Measurements from ENCODE around the gene LCA5L. TPM values are rescaled to one million over a fixed set of nuclear protein-coding genes. Genes with fewer than 3 reads are reported as not detected.

LCA5L gene
- total RNA-seq, 1 experiment from 2014 or later = 2.8 TPM

GRCh38 chr21:39452970-39453342, 7.4 kb upstream of the LCA5L start:
- Mint-ChIP-seq H3K9me3 (ENCODE audit: unreplicated experiment) (no peaks in the 10 kb centered on the region), H3K36me3 (ENCODE audit: insufficient read depth, unreplicated experiment) (no peaks in the 10 kb centered on the region)

GRCh38 chr21:39452207-39452969, 6.8 kb upstream of the LCA5L start:
- Mint-ChIP-seq H3K27me3 (ENCODE audit: insufficient read depth, unreplicated experiment) (no peaks in the 10 kb centered on the region), H3K36me3 (ENCODE audit: insufficient read depth, unreplicated experiment) (peaks cover 2% of the 10 kb centered on the region), H3K9me3 (ENCODE audit: unreplicated experiment) (no peaks in the 10 kb centered on the region), H3K4me3 (ENCODE audit: unreplicated experiment) (peak overlapping the region; percentile 61), H3K4me1 (ENCODE audit: insufficient read depth, unreplicated experiment) (peaks cover 12% of the 10 kb centered on the region), H3K27ac (ENCODE audit: low read depth, unreplicated experiment) (peak overlapping the region; percentile 1)
- no peak for DNase-seq (ENCODE audit: unreplicated experiment)
- CTCF ChIA-PET = interaction anchor here (0.5 to 1.2 kb wide), 3 partner anchors 10 to 289 kb away, joined by 3 read pairs; no protein-coding TSS in a partner anchor
- intact Hi-C loops (cut with micrococcal nuclease) = no loop called here
- POLR2A ChIA-PET = no interaction called here
- TF ChIP-seq CTCF (IDR thresholded peaks at IDR 0.05; ENCODE audit: unreplicated experiment) = no peak
- TSS peak; percentile 97 for BruUV-seq (replicated peaks)

More at GRCh38 chr21:39452970-39453342, 7.4 kb upstream of the LCA5L start:
- BruUV-seq (replicated peaks) = TSS peak; percentile 87
- ChIA-PET CTCF (interaction anchor here (0.6 to 1.2 kb wide), 3 partner anchors 11 to 249 kb away, joined by 3 read pairs; no protein-coding TSS in a partner anchor), POLR2A (no interaction called here)
- peaks cover 12% of the 10 kb centered on the region for H3K4me1 Mint-ChIP-seq (ENCODE audit: insufficient read depth, unreplicated experiment)
- H3K4me3 Mint-ChIP-seq (ENCODE audit: unreplicated experiment) = no peak overlapping the region
- no peak for TF ChIP-seq CTCF (IDR thresholded peaks at IDR 0.05; ENCODE audit: unreplicated experiment)
- peak overlapping the region; percentile 1 for H3K27ac Mint-ChIP-seq (ENCODE audit: low read depth, unreplicated experiment)
- DNase-seq (ENCODE audit: unreplicated experiment) = no peak
- no peaks in the 10 kb centered on the region for H3K27me3 Mint-ChIP-seq (ENCODE audit: insufficient read depth, unreplicated experiment)
- intact Hi-C loops (cut with micrococcal nuclease) = no loop called here

- intact Hi-C loops (cut with micrococcal nuclease) = no loop called here
- CTCF ChIA-PET = interaction anchor here (0.5 kb wide), 1 partner anchor 290 kb away, joined by 3 read pairs; no protein-coding TSS in a partner anchor
- Mint-ChIP-seq H3K4me1 (ENCODE audit: insufficient read depth, unreplicated experiment) (peaks cover 12% of the 10 kb centered on the region), H3K9me3 (ENCODE audit: unreplicated experiment) (no peaks in the 10 kb centered on the region), H3K27ac (ENCODE audit: low read depth, unreplicated experiment) (peak within 1 kb of the TSS; percentile 1), H3K27me3 (ENCODE audit: insufficient read depth, unreplicated experiment) (no peaks in the 10 kb centered on the region), H3K36me3 (ENCODE audit: insufficient read depth, unreplicated experiment) (peaks cover 4% of the 10 kb centered on the region), H3K4me3 (ENCODE audit: unreplicated experiment) (peak within 1 kb of the TSS; percentile 61)
- peak; percentile 3 for DNase-seq (ENCODE audit: unreplicated experiment)
- no TSS peak for BruUV-seq (replicated peaks)
- POLR2A ChIA-PET = interaction anchor here (0.8 kb wide), 1 partner anchor 10 kb away, joined by 4 read pairs; no protein-coding TSS in a partner anchor
- TF ChIP-seq CTCF (IDR thresholded peaks at IDR 0.05; ENCODE audit: unreplicated experiment) = no peak
Observed at GRCh38 chr21:39451332-39452206, 6.0 kb upstream of the LCA5L start, which contains the start of gene SH3BGR. SH3BGR (plus strand) TSS chr21:39451970; CDS start chr21:39452097, 127 bp downstream.

GRCh38 chr21:39447264-39447663, 1.7 kb upstream of the LCA5L start:
- peaks cover 13% of the 10 kb centered on the region for H3K36me3 Mint-ChIP-seq (ENCODE audit: insufficient read depth, unreplicated experiment)
- no peak for TF ChIP-seq CTCF (IDR thresholded peaks at IDR 0.05; ENCODE audit: unreplicated experiment)
- H3K9me3 Mint-ChIP-seq (ENCODE audit: unreplicated experiment) = no peaks in the 10 kb centered on the region
- ChIA-PET CTCF (no interaction called here), POLR2A (no interaction called here)
- BruUV-seq (replicated peaks) = no TSS peak
- no peak overlapping the region for H3K27ac Mint-ChIP-seq (ENCODE audit: low read depth, unreplicated experiment)
- no peak overlapping the region for H3K4me3 Mint-ChIP-seq (ENCODE audit: unreplicated experiment)
- no peaks in the 10 kb centered on the region for H3K27me3 Mint-ChIP-seq (ENCODE audit: insufficient read depth, unreplicated experiment)
- intact Hi-C loops (cut with micrococcal nuclease) = no loop called here
- DNase-seq (ENCODE audit: unreplicated experiment) = no peak
- H3K4me1 Mint-ChIP-seq (ENCODE audit: insufficient read depth, unreplicated experiment) = peaks cover 13% of the 10 kb centered on the region
